Hepatocyte (in vitro differentiated cells): ENCODE results near the gene TEX29. TPM values are rescaled to one million over a fixed set of nuclear protein-coding genes. Genes with fewer than 3 reads are reported as not detected.

Experiments used
- DNase-seq: peaks from one replicate; pipeline ENCODE4 v3.0.0-alpha.2; 2016; ENCODE audit warnings: low spot score
- H2AFZ ChIP-seq: fragments of 200-600 bp; sonication (generic); 2 replicates; pipeline ENCODE4 v1.6.0; 2016; ENCODE audit warnings: antibody characterized with exemption, mild to moderate bottlenecking
- H3K27ac ChIP-seq: fragments of 200-600 bp; sonication (generic); 2 replicates; pipeline ENCODE4 v1.5.1; 2016; ENCODE audit warnings: mild to moderate bottlenecking
- H3K27me3 ChIP-seq: fragments of 200-600 bp; sonication (generic); 2 replicates; pipeline ENCODE4 v1.6.1; 2016
- H3K36me3 ChIP-seq: fragments of 200-600 bp; sonication (generic); replicated peaks from 2 replicates; pipeline ENCODE4 v1.5.1; 2016; ENCODE audit warnings: low read depth; ENCODE audit not compliant: insufficient read depth
- H3K4me1 ChIP-seq: fragments of 200-600 bp; sonication (generic); 2 replicates; pipeline ENCODE4 v1.5.1; 2016; ENCODE audit warnings: mild to moderate bottlenecking, moderate library complexity; ENCODE audit not compliant: insufficient read depth
- H3K4me2 ChIP-seq: fragments of 200-600 bp; sonication (generic); 2 replicates; pipeline ENCODE4 v1.6.0; 2016
- H3K4me3 ChIP-seq: fragments of 200-600 bp; sonication (generic); 2 replicates; pipeline ENCODE4 v1.5.1; 2016; ENCODE audit warnings: mild to moderate bottlenecking
- H3K79me2 ChIP-seq: fragments of 200-600 bp; sonication (generic); 2 replicates; pipeline ENCODE4 v1.6.0; 2017; ENCODE audit warnings: mild to moderate bottlenecking
- H3K9me2 ChIP-seq: fragments of 200-600 bp; sonication (generic); replicated peaks from 2 replicates; pipeline ENCODE4 v1.6.0; 2017; ENCODE audit warnings: mild to moderate bottlenecking; ENCODE audit not compliant: insufficient read depth
- H3K9me3 ChIP-seq: fragments of 200-600 bp; sonication (generic); 2 replicates; pipeline ENCODE4 v1.5.1; 2016; ENCODE audit warnings: low read depth, mild to moderate bottlenecking
- H4K20me1 ChIP-seq: fragments of 200-600 bp; sonication (generic); 2 replicates; pipeline ENCODE4 v1.6.0; 2016; ENCODE audit warnings: mild to moderate bottlenecking; ENCODE audit not compliant: insufficient read depth, poor library complexity, severe bottlenecking
- CTCF ChIP-seq: fragments of 200-600 bp; sonication (generic); IDR thresholded peaks from 2 replicates; pipeline ENCODE4 v1.5.1; 2016; ENCODE audit warnings: antibody characterized with exemption, mild to moderate bottlenecking; ENCODE audit not compliant: poor library complexity
- EZH2 ChIP-seq: fragments of 200-600 bp; sonication (generic); IDR thresholded peaks from 2 replicates; pipeline ENCODE4 v1.6.1; 2016; ENCODE audit warnings: antibody characterized with exemption, mild to moderate bottlenecking, borderline replicate concordance
- EZH2phosphoT487 ChIP-seq: fragments of 200-600 bp; sonication (generic); IDR thresholded peaks from one replicate; pipeline ENCODE4 v1.6.1; 2018; ENCODE audit warnings: antibody characterized with exemption, mild to moderate bottlenecking, low read depth, moderate library complexity; ENCODE audit not compliant: unreplicated experiment, severe bottlenecking
- WGBS: methylation state at CpG from one replicate; pipeline ENCODE4 v1.1.6; 2016; ENCODE audit warnings: low lambda C conversion rate; ENCODE audit errors: missing lambda C conversion rate; 5-methylcytosine and 5-hydroxymethylcytosine counted together
- polyA plus RNA-seq: library from polyadenylated mRNA; unstranded; fragments of >200 nt; fragmentation: Nextera tagmentation; extraction: Ambion mirVana; gene quantifications from 2 replicates; pipeline ENCODE4 v1.2.1, GENCODE V29; 2016
- total RNA-seq: library from RNA; depleted of rRNA; stranded (reverse); fragments of >200 nt; gene quantifications from 2 replicates; pipeline ENCODE4 v1.2.3, GENCODE V29; 2014

The TEX29 gene
- total and polyA plus RNA-seq, 2 experiments from 2014 or later: 0.83 to 1.8 TPM

GRCh38 chr13:111325146-111325890 is 4.9 kb downstream of the TEX29 start:
- Histone ChIP-seq H4K20me1 (no peaks in the 10 kb centered on the region), H3K27me3 (no peaks in the 10 kb centered on the region)

GRCh38 chr13:111325941-111326620 is 5.6 kb downstream of the TEX29 start:
- H2AFZ ChIP-seq: no peak overlapping the region
- no peak overlapping the region for H3K27ac ChIP-seq
- no peaks in the 10 kb centered on the region for H4K20me1 ChIP-seq
- no peak overlapping the region for H3K4me3 ChIP-seq
- H3K9me3 ChIP-seq: no peaks in the 10 kb centered on the region
- H3K4me2 ChIP-seq: no peak overlapping the region
- no peaks in the 10 kb centered on the region for H3K27me3 ChIP-seq
- H3K79me2 ChIP-seq: no peaks in the 10 kb centered on the region
- TF ChIP-seq CTCF: no peak
- no peak for TF ChIP-seq EZH2phosphoT487
- TF ChIP-seq EZH2: no peak
- DNase-seq: no peak
- no peaks in the 10 kb centered on the region for H3K9me2 ChIP-seq
- no peaks in the 10 kb centered on the region for H3K4me1 ChIP-seq
- H3K36me3 ChIP-seq: no peaks in the 10 kb centered on the region
- 86% methylated on average over 14 of the region's 37 CpGs for WGBS

More at GRCh38 chr13:111325146-111325890, 4.9 kb downstream of the TEX29 start:
- Histone ChIP-seq H3K9me2 (no peaks in the 10 kb centered on the region), H3K9me3 (no peaks in the 10 kb centered on the region), H2AFZ (no peak overlapping the region), H3K4me1 (no peaks in the 10 kb centered on the region), H3K27ac (no peak overlapping the region), H3K4me3 (no peak overlapping the region), H3K79me2 (no peaks in the 10 kb centered on the region), H3K4me2 (no peak overlapping the region), H3K36me3 (no peaks in the 10 kb centered on the region)
- no peak for DNase-seq
- 92% methylated on average over 28 of the region's 28 CpGs for WGBS
- TF ChIP-seq EZH2 (no peak), EZH2phosphoT487 (no peak), CTCF (no peak)

DNA sequence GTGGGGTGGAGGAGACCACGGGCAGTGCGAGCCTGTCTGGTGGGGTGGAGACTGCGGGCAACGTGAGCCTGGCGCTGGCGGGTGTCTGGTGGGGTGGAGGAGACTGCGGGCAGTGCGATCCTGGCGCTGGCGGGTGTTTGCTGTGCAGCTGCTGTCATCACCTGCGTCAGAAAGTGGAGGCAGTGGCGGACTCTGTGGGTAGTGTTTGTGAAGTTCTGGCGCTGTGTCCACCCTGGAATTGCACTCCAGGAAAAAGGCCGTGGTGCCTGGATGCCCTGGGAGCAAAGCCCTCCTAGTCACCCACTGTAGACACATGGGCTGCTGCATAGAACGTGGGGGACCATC is 6.2 kb downstream of the TEX29 start:
- H3K36me3 ChIP-seq: no peaks in the 10 kb centered on the region
- H3K9me2 ChIP-seq: no peaks in the 10 kb centered on the region
- H3K27me3 ChIP-seq: no peaks in the 10 kb centered on the region
- TF ChIP-seq CTCF: no peak
- no peak for TF ChIP-seq EZH2
- TF ChIP-seq EZH2phosphoT487: no peak
- H3K9me3 ChIP-seq: no peaks in the 10 kb centered on the region
- no peaks in the 10 kb centered on the region for H3K4me1 ChIP-seq
- H3K4me2 ChIP-seq: no peak overlapping the region
- H4K20me1 ChIP-seq: no peaks in the 10 kb centered on the region
- no peak overlapping the region for H3K27ac ChIP-seq
- DNase-seq: no peak
- H2AFZ ChIP-seq: no peak overlapping the region
- H3K4me3 ChIP-seq: no peak overlapping the region
- no peaks in the 10 kb centered on the region for H3K79me2 ChIP-seq
- 89% methylated on average over 13 of the region's 15 CpGs for WGBS
